Measurements from ENCODE around the gene FAM81A.

The FAM81A gene

GRCh38 chr15:59548501-59549226, 110.7 kb downstream of the FAM81A start:
- peak; percentile 40; the same call in 1 of the 3 replicates for ATAC-seq
- TF ChIP-seq ZNF565 (CRISPR knock-in tag; conservative IDR thresholded peaks at IDR 0.05; ENCODE audit: low read depth) (no peak), CSRNP3 (CRISPR knock-in tag; IDR thresholded peaks at IDR 0.05) (no peak), RARB (CRISPR knock-in tag; IDR thresholded peaks at IDR 0.05) (no peak), GLIS3 (CRISPR knock-in tag; IDR thresholded peaks at IDR 0.05) (no peak), ZFP3 (CRISPR knock-in tag; IDR thresholded peaks at IDR 0.05) (no peak), BACH2 (CRISPR knock-in tag; IDR thresholded peaks at IDR 0.05; ENCODE audit: borderline replicate concordance) (no peak), TOX (CRISPR knock-in tag; IDR thresholded peaks at IDR 0.05; ENCODE audit: borderline replicate concordance) (no peak), SNAI2 (CRISPR knock-in tag; IDR thresholded peaks at IDR 0.05) (no peak), OSR1 (CRISPR knock-in tag; IDR thresholded peaks at IDR 0.05) (no peak), PPARA (CRISPR knock-in tag; IDR thresholded peaks at IDR 0.05; ENCODE audit: borderline replicate concordance) (no peak)

GRCh38 chr15:59549301-59550185, 111.6 kb downstream of the FAM81A start:
- TF ChIP-seq CSDC2 (CRISPR knock-in tag; IDR thresholded peaks at IDR 0.05), result no peak
- TF ChIP-seq ZFP30 (CRISPR knock-in tag; IDR thresholded peaks at IDR 0.05), result no peak
- no peak for TF ChIP-seq BACH2 (CRISPR knock-in tag; IDR thresholded peaks at IDR 0.05; ENCODE audit: borderline replicate concordance)

GRCh38 chr15:59550530-59550929, 112.5 kb downstream of the FAM81A start:
- TF ChIP-seq PPARA (CRISPR knock-in tag; IDR thresholded peaks at IDR 0.05; ENCODE audit: borderline replicate concordance), result no peak
- TF ChIP-seq PATZ1 (CRISPR knock-in tag; IDR thresholded peaks at IDR 0.05; ENCODE audit: borderline replicate concordance), result no peak
- TF ChIP-seq ARNTL (CRISPR knock-in tag; IDR thresholded peaks at IDR 0.05; ENCODE audit: borderline replicate concordance, low read depth), result no peak
- TF ChIP-seq SNAI2 (CRISPR knock-in tag; IDR thresholded peaks at IDR 0.05), result no peak
- TF ChIP-seq ZC3H10 (CRISPR knock-in tag; IDR thresholded peaks at IDR 0.05), result no peak
- TF ChIP-seq TCF4 (CRISPR knock-in tag; IDR thresholded peaks at IDR 0.05; ENCODE audit: borderline replicate concordance), result no peak
- TF ChIP-seq ZNF70 (CRISPR knock-in tag; IDR thresholded peaks at IDR 0.05), result no peak
- TF ChIP-seq ISL1 (CRISPR knock-in tag; IDR thresholded peaks at IDR 0.05), result no peak
- TF ChIP-seq ZFP30 (CRISPR knock-in tag; IDR thresholded peaks at IDR 0.05), result no peak
- no peak for TF ChIP-seq ZNF8 (CRISPR knock-in tag; IDR thresholded peaks at IDR 0.05)
- no peak for ATAC-seq

More at GRCh38 chr15:59549301-59550185, 111.6 kb downstream of the FAM81A start:
- ATAC-seq, result no peak

GRCh38 chr15:59550956-59551355, 113.0 kb downstream of the FAM81A start:
- ATAC-seq, result no peak
- TF ChIP-seq TOX (CRISPR knock-in tag; IDR thresholded peaks at IDR 0.05; ENCODE audit: borderline replicate concordance) (no peak), ZNF70 (CRISPR knock-in tag; IDR thresholded peaks at IDR 0.05) (no peak), OSR1 (CRISPR knock-in tag; IDR thresholded peaks at IDR 0.05) (no peak), ZFP3 (CRISPR knock-in tag; IDR thresholded peaks at IDR 0.05) (no peak), ARNTL (CRISPR knock-in tag; IDR thresholded peaks at IDR 0.05; ENCODE audit: borderline replicate concordance, low read depth) (no peak), BACH2 (CRISPR knock-in tag; IDR thresholded peaks at IDR 0.05; ENCODE audit: borderline replicate concordance) (no peak), GLIS3 (CRISPR knock-in tag; IDR thresholded peaks at IDR 0.05) (no peak), ISL1 (CRISPR knock-in tag; IDR thresholded peaks at IDR 0.05) (no peak), ZNF8 (CRISPR knock-in tag; IDR thresholded peaks at IDR 0.05) (no peak), POU6F1 (CRISPR knock-in tag; IDR thresholded peaks at IDR 0.05; ENCODE audit: borderline replicate concordance, low read depth) (no peak), TSHZ2 (CRISPR knock-in tag; IDR thresholded peaks at IDR 0.05) (no peak), ZNF565 (CRISPR knock-in tag; conservative IDR thresholded peaks at IDR 0.05; ENCODE audit: low read depth) (no peak), RARB (CRISPR knock-in tag; IDR thresholded peaks at IDR 0.05) (no peak), ZC3H10 (CRISPR knock-in tag; IDR thresholded peaks at IDR 0.05) (no peak), PATZ1 (CRISPR knock-in tag; IDR thresholded peaks at IDR 0.05; ENCODE audit: borderline replicate concordance) (no peak), CREB5 (CRISPR knock-in tag; IDR thresholded peaks at IDR 0.05; ENCODE audit: low read depth) (no peak)

All from SK-N-SH treated with all-trans-retinoic acid at 6 μM for 48 hours (cell line).